ENCODE data around the gene UBASH3A.

The UBASH3A gene

GRCh38 chr21:42438316-42439205 lies 34.9 kb downstream of the UBASH3A start:
- H3K4me3 ChIP-seq (ENCODE audit: low read depth, low read length), result no peak overlapping the region
- TF ChIP-seq CTCF (IDR thresholded peaks at IDR 0.05; ENCODE audit: low read depth, low read length), result no peak
- DNase-seq (ENCODE audit: low read depth, low spot score), result no peak
- in situ Hi-C loops (cut with HindIII; ENCODE audit: low sequenced_read_pairs), result no loop called here

GRCh38 chr21:42439284-42440186 lies 35.8 kb downstream of the UBASH3A start:
- TF ChIP-seq CTCF (IDR thresholded peaks at IDR 0.05; ENCODE audit: low read depth, low read length), result no peak
- no peak for DNase-seq (ENCODE audit: low read depth, low spot score)
- H3K4me3 ChIP-seq (ENCODE audit: low read depth, low read length), result no peak overlapping the region
- in situ Hi-C loops (cut with HindIII; ENCODE audit: low sequenced_read_pairs), result no loop called here

GRCh38 chr21:42440187-42440792 lies 36.6 kb downstream of the UBASH3A start:
- no peak overlapping the region for H3K4me3 ChIP-seq (ENCODE audit: low read depth, low read length)
- in situ Hi-C loops (cut with HindIII; ENCODE audit: low sequenced_read_pairs), result no loop called here
- TF ChIP-seq CTCF (IDR thresholded peaks at IDR 0.05; ENCODE audit: low read depth, low read length), result no peak
- DNase-seq (ENCODE audit: low read depth, low spot score), result no peak

- no peak for TF ChIP-seq CTCF (IDR thresholded peaks at IDR 0.05; ENCODE audit: low read depth, low read length)
- DNase-seq (ENCODE audit: low read depth, low spot score), result no peak
- in situ Hi-C loops (cut with HindIII; ENCODE audit: low sequenced_read_pairs), result no loop called here
- H3K4me3 ChIP-seq (ENCODE audit: low read depth, low read length), result no peak overlapping the region
These were observed 38.3 kb downstream of the UBASH3A start for GRCh38 chr21:42441963-42442362.

- no peak overlapping the region for H3K4me3 ChIP-seq (ENCODE audit: low read depth, low read length)
- in situ Hi-C loops (cut with HindIII; ENCODE audit: low sequenced_read_pairs), result no loop called here
- DNase-seq (ENCODE audit: low read depth, low spot score), result no peak
- TF ChIP-seq CTCF (IDR thresholded peaks at IDR 0.05; ENCODE audit: low read depth, low read length), result no peak
These were observed 39.6 kb downstream of the UBASH3A start for GRCh38 chr21:42443181-42443785.

All from astrocyte of the spinal cord (primary cell).